Measurements from ENCODE around the gene SLC22A23.

SLC22A23 gene, protein sequence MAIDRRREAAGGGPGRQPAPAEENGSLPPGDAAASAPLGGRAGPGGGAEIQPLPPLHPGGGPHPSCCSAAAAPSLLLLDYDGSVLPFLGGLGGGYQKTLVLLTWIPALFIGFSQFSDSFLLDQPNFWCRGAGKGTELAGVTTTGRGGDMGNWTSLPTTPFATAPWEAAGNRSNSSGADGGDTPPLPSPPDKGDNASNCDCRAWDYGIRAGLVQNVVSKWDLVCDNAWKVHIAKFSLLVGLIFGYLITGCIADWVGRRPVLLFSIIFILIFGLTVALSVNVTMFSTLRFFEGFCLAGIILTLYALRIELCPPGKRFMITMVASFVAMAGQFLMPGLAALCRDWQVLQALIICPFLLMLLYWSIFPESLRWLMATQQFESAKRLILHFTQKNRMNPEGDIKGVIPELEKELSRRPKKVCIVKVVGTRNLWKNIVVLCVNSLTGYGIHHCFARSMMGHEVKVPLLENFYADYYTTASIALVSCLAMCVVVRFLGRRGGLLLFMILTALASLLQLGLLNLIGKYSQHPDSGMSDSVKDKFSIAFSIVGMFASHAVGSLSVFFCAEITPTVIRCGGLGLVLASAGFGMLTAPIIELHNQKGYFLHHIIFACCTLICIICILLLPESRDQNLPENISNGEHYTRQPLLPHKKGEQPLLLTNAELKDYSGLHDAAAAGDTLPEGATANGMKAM

DNA sequence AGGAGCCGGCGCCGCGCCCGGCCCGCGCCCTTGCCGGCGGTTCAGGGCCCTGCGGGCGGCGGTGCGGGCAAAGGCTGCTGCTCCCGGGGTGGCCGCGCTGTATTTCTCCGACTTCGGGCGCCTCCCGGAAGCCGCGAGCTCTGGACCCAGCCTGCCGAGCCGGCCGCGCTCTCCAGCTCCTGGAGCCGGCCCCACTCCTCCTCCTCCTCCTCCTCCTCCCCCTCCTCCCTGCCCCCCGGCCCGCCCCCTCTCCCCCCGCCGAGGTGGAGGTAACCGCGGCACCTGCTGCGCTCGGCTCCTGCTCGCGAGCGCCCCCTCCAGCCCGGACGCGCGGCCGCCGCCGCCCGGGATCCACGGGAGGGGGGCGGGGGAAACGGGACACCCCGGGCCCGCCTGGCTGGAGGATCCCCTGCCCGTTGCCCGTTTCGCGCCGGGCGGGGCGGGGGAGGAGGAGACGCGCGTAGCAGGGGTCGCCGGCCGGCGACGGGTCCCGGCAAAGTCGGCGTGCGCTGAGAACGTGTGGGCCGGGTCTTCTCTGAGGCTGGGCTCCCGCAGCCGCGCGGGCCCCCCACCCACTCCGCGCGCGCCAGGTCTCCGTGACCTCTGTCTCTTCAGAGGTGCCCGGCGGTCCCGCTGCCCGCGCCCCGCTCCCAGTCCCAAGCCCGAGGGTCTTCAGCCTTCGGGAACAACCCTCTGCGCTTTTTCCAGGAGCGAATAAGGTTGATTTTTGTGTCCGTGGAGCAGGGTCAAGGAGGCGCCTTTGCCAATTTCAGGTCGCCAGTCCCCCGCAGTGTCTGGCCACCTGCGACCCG lies at the start of gene SLC22A23:
SLC22A23 (minus strand) TSS at position 153 of the 812 bp plus-strand sequence. CDS start 491 bp downstream, outside the sequence.
- DNase-seq (ENCODE audit: low spot score) = peak; percentile 84

DNA sequence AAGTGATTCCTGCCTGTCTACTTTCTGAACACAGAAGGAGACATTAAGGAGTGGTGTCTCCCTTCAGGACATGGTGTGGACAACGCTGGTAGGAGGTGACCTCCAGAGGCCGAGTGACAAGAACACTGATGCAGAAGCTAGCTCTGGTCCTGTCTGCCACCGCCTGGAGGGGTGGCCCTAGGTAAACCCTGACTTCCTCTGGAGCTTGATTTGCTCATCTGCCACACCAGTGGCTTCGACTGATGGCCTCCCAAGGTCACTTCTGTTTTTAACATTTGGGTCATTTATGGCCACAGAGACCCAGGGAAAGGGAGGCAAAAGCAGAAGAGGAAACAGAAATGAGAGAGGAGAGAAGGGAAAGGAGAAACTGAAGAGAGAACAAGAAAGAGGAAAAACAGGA lies 49.4 kb upstream of the SLC22A23 start:
- no peak for DNase-seq (ENCODE audit: low spot score)

DNA sequence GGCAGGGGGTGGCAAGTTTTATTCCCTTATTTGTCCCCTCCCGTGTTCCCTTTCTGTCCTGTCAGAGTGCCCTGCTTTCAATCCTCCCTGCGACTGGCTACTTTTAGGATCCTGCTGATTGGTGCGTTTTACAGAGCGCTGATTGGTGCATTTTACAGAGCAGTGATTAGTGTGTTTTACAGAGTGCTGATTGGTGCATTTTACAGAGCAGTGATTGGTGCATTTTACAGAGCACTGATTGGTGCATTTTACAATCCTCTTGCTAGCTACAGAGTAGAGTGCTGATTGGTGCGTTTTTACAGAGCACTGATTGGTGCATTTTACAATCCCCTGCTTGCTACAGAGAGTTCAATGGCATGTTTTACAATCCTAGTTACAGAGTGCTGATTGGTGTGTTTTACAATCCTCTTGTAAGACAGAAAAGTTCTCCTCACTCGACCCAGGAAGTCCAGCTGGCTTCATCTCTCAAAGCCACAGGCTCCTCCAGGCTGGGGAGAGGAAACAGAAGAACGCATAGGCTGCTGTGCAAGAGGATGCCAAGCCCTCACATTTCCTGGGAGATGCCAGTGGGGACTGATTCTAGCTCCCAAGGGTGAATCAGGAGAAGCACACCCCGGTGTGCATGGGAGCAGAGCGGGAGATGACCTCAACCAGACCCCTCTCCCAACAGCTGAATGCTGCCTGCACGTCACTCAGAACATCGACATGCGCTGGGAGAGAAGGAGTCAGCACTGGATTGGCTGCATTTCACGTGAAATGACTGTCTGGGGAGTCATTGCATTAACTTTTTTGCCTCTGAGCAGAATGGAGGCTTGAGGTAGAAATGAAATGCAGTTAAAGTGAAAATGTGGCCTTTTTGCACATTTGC lies 48.3 kb upstream of the SLC22A23 start:
- no peak for DNase-seq (ENCODE audit: low spot score)

DNA sequence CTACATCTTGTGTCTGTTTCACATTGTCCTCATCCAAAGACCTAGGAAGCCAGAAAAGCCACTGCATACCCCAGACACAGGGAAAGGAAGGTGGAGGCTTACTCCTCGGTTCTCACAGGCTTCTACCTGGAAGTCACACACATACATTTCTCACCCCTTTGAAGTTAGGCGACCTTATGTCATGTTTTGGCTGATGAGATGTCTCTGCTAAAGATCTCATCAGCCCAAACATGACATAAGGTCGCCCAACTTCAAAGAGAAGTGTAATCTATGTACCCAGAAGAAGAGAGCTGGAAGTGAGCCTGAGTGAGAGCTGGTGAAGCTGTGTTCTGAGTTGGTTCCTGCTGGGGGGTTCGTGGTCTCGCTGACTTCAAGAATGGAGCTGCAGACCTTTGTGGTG lies 47.5 kb upstream of the SLC22A23 start:
- no peak for DNase-seq (ENCODE audit: low spot score)

DNA sequence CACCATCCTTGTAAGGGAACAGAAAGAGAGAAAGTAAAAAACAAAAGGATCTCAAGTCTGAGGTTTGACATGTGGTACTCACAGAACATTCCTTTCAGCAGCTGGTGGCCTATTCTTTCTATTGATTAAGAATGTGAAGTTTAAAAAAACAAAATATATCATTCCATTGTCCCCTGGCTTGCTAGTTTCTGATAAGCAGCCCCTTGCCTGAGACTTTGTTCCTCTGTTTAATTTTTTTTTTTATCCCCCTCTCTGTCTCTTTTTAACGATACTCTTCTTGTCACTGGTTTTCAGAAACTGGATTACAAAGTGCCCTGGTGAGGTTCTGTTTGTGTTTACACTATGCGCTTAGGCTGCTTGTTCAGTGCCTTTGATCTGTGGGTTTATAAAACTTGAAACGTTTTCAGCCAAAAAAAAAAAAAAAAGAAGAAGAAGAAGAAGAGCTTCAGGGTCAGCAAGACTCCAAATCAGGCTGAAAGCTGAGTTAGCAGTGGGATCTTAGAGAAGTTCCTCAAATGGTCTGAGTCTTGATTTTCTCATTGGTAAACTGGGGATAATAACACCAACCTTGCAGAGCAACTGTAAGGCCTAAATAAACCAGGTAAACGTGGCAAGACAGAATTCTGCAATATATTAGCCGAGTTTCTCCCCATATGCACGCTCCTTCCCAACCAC lies 45.1 kb upstream of the SLC22A23 start:
- no peak for DNase-seq (ENCODE audit: low spot score)

DNA sequence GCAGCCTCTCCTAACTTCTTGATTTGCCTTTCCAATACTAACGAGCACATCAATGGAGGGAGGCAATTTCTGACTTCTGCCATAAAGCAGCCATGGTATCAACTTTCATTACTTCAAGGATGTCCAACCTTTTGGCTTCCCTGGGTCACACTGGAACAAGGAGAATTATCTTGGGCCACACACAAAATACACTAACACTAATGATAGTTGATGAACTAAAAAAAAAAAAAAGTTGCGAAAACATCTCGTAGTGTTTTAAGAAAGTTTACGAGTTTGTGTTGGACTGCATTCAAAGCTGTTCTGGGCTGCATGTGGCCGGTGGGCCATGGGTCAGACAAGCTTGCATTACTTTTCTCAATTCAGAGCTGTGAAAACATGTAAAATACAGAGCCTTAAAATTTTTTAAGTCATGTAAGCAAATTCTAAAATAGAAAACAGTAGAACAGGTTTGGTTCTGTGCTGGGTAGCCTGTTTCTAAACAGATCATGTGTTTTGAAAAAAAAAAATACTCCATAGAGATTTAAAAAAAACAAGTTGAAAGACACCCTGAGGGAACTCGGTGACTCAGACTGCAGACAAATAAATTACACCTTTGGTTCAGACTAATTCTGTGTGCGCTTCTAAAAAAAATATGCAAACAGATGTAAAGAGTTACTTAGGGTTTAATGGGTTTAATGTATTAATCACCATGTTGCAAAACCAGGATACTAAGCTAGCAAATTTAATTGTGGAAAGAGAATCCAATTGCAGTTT lies 43.6 kb upstream of the SLC22A23 start:
- peak; percentile 75 for DNase-seq (ENCODE audit: low spot score)

DNA sequence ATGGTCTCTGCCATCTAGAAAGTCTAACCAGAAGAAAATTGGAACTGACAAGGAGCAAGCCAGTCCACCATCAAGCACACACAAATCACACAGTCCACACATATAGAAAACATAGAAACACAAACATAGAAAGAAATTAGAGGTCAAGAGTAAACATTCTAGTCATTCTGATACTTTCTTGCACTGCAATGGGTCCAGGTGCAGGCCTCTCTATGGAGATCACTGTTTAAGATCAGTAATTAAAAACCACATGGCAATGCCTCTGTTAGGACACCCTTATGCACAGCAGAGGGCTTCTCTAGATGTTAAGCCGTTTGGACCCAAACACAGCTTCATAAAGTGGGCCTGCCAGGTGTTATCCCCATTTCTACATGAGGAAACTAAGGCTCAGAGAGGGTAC lies 42.8 kb upstream of the SLC22A23 start:
- no peak for DNase-seq (ENCODE audit: low spot score)

DNA sequence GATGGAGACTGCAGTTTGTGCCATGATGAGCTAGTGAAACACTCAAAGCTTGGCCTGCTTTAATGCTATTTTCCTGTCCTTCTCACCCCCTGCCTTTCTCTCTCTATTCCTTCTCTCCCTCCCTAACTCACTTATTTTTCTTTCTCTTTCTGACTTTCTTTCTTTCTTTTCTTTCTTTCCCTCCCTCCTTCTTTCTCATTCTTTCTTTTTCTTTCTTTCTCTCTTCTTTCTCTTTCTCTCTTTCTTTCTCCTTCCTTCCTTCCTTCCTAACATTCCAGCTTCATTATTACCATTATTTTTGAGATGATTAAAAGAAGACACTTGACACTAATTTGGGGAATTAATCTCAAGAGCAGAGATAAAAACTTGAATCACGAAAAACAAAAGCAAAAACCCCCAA lies 39.5 kb upstream of the SLC22A23 start:
- no peak for DNase-seq (ENCODE audit: low spot score)

DNA sequence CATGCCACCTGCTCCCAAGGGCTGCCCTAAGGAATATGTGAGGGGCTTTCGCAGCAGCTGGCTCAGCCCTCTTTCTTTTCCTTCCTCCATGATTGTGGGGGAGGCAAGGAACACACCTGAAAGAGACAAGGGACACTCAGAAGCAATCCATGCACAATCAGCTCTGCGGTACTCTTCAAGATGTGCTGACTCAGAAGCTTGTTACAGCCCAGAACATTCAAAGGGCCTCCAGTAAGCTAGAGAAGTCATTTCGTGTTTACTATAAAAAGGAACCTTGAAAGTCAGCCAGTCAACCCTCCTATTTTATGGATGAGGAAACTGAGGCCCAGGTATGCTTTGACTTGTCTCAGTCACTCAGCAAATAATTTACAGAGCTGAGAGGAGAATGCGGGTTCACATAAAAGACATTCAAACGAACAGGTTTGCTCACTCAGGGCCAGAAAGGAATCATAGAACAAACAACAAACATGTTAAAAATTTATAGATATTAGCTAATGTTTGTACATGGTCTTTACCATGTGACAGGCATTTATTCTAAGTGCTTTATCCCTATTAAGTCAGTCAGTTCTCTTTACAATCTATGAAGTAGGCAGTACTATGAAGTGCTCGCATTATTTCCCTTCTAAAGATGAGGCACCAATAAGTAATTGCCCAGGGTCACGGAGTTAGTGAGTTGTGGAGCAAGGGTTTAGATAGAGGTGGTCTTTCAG lies 37.7 kb upstream of the SLC22A23 start:
- DNase-seq (ENCODE audit: low spot score) = no peak

DNA sequence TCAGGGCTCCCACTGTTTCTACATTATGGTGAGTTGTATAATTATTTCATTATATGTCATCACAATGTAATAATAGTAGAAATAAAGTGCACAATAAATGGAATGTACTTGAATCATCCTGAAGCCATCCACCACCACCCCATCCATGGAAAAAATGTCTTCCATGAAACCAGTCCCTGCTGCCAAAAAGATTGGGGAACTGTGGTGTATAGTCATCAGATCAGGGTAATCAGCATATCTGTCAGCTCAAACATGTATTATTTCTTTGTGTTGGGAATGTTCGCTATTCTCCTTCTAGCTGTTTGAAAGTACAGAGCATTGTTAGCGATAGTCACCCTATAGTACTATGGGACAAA lies 33.8 kb upstream of the SLC22A23 start:
- no peak for DNase-seq (ENCODE audit: low spot score)

DNA sequence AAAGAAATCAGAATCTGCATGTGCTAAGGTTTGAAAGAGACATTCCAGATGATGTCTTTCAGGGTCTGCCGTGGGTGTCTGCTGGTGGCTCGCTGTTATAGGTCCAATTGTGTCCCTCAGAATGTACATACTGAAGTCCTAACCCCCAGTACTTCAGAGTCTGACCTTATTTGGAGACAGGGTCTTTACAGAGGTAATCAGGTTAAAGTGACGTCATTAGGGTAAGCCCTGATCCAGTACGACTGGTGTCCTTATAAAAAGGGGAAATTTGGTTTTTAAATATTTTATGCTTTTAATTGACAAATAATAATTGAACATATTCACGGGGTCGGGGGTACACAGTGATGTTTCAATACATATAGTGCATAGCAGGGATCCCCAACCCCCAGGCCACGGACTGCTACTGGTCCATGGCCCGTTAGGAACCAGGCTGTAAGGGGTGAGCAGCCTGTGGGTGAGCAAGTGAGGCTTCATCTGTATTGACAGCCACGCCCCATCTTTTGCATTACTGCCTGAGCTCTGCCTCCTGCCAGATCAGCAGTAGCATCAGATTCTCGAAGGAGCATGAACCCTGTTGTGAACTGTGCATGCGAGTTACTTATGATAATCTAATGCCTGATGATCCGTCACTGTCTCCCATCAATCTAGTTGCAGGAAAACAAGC lies 33.2 kb upstream of the SLC22A23 start:
- DNase-seq (ENCODE audit: low spot score) = no peak

DNA sequence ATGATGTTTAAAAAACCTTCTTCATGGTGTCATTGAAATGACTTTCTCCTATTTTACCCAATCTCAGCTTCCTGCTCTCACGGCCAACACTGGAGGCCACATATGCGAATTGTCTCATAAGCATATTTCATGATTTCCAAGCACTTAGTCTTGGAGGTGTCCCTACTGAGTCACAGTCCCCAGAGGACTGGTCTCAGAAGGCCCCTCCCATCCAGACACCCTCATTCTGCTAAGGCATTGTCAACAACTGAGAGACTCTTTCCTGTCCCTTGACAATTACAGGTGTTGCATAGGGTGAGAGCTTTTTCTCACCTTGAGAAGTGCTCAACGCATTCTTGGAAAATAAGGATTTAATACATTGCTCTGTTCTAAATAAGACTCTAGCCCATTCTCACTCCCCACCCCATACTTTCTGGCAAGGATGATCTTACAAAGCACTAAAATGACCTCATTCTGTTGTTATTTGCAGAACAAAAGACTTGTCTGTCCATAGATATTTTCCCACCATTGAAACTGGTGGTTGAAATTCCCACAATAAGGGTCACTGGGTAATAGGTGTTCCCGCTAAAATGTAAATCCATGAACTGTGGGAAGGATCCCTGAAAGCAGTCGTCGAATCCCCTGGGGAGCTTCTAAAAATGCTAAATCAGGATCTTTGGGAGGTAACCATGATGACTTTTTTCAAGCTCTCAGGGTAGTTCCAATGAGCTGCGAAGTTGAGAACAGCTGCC lies 32.3 kb upstream of the SLC22A23 start:
- no peak for DNase-seq (ENCODE audit: low spot score)

DNA sequence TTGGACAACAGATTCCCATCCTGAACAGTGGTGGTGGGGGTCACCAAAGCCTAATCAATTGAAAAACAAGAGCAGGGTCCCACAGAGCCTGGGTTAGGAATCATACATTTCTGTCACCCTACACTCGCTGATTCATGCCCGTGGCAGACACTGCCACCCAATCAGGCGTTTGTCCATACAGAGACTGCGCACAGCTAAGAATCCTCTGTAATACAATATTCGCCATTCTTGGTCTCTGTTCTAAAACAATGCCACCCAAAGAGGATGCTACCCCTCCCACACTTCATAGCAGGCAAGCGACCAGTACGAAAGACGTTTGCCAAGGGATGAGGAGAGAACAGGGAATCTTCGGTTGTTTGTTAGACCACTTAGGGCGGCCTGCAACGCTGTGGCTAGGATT lies 28.1 kb upstream of the SLC22A23 start:
- no peak for DNase-seq (ENCODE audit: low spot score)

DNA sequence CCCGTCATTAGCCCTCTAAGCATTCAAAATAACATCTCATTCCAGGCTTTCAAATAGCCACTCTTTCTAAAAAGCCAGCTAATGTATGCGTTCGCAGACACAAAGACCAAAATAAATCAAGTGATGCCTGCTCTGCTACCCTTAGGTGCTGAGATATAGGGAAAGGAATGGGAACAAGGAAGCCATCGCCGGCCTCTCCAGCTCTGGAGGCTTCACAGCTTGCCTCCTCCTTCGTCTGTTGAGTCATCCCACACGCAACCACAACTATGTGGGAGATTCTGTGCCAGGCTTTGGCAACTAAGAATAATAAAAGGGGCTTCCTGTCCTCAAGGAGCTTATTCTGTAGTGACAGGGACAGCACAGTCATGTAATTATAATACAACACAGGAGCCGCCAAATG lies 27.3 kb upstream of the SLC22A23 start:
- no peak for DNase-seq (ENCODE audit: low spot score)

DNA sequence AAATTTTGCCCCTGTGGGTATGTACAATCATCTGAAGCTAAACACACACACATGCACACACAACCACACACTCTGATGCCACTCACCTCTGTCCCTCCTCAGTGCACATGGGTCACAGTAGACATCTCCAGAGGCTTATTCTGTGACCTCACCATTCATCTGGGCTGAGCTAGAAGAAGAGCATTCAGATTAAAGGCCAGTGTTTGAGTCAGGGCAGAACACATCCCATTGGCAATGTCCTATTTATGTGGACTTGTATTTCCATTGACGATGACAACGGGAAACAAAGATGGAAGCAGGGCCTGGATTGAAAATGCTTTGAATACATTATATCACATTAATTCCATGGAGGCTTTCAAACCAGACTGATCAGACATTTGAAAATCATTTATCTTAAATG lies 26.8 kb upstream of the SLC22A23 start:
- DNase-seq (ENCODE audit: low spot score) = no peak

DNA sequence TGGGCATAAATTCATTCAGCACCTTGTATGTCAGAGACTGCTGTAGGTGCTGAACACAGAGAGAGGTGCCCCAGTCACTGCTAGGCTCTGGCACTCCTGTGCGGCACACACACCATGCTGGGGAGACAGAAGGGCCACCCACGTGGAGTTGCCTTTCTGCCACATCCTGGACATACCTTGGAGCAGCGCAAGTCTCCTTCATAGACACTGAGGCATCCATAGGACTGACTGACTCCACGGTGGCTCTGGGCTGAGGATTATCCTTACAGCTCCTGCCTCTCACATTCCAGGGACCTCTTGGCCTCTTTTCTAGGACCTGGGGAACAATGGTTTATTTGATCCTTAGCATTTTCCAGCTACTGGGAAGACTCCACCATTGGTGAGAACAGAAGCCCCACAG lies 26.0 kb upstream of the SLC22A23 start:
- DNase-seq (ENCODE audit: low spot score) = no peak

DNA sequence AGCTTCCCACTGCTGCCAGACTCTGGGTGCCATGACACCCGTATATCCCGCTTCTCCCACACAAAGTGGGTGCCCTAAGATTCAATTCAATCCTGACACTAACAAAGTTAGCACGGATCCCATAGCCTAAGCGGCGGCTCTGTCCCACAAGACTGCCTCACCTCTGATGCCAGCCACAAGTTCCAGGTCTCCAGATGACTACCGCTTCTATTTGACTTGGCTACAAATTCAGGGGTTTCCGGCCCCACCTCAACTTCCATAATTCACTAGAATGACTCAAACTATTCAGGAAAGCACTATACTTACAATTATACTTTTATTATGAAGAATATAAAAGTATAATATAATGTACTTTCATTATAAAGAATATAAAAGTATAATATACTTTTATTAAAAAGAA lies 24.8 kb upstream of the SLC22A23 start:
- DNase-seq (ENCODE audit: low spot score) = no peak

DNA sequence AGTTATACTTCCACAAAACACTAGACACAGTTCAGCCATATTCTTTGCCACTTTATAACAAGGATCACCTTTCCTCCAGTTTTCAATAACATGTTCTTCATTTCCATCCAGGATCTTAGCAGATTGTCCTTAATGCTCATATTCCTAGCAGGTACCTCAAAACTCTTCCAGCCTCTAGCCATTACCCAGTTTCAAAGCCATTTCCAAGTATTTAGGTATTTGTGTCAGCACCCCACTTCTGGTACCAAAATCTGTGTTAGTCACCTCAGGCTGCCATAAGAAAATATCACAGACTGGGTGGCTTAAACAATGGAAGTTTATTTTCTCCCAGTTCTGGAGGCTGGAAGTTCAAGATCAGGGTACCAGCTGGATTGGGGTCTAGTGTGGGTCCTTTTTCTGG lies 23.2 kb upstream of the SLC22A23 start:
- DNase-seq (ENCODE audit: low spot score) = no peak

DNA sequence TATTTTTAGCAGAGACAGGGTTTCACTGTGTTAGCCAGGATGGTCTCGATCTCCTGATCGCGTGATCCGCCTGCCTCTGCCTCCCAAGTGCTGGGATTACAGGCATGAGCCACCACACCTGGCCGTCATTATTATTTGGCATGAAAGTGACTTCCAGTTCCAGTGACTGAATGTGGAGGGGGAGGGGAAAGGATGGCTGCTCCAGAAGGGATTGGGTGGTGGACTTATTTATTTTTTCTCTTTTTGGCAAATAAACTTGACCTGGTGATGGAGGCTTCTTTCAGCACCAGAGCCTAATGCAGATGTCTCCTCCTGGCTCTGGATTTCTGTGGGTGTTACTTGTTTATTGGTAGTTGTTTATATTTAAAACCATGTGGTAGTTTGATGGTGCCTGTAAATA lies 16.9 kb upstream of the SLC22A23 start:
- no peak for DNase-seq (ENCODE audit: low spot score)

All from LoVo (cell line).